ENCODE results near the gene RNU4-1.
A peak's percentile ranks its signal among the peaks of the same experiment; 100 is the strongest.
"Not testable (repeated sequence)": the region's sequence is repeated elsewhere in the genome, so short reads cannot be mapped to it uniquely, and the experiment has no call there.

RNU4-1 gene

DNA sequence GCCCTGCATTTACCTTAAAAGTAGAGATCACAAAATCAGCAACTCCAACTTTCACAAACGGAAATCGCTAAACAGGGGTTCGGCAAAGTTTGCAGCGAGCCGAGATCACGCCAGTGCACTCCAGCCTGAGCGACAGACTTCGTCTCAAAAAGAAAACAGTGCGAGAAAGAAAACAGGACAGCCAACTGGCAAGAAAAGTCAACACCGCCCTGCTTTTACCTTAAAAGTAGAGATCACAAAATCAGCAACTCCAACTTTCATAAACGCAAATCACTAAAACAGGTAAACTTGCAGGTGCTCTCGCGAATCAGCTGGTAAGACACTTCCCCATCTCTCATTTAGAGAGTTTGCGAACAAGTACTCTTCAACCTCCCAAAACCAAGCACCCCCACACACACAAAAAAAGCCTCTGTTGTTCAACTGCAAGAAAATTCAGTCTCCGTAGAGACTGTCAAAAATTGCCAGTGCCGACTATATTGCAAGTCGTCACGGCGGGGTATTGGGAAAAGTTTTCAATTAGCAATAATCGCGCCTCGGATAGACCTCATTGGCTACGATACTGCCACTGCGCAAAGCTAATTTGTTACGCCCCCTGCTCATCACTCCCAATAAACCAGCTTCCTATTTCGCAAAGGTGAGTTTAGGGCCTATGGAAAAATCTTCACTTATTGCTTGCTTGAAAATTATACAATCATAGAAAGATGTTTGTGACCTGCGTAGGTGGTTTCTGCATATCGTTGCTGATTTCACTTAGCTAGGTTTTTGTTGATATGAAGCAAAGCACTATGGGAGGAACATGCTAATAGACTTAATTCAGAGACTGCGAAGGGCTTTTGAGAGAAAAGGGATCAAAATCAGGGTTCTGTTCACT, at the start of gene RNU4-1:
Gene RNU4-1 (minus strand): TSS at position 577 of the 871 bp plus-strand sequence.
- peak; percentile 77 for DNase-seq (ENCODE audit: extremely low read depth, low read depth)

GRCh38 chr12:120342175-120343038, 49.4 kb upstream of the RNU4-1 start:
- no peak for TF ChIP-seq CTCF (IDR thresholded peaks at IDR 0.05; ENCODE audit: low read depth, low read length)

More for the DNA sequence above, at the start of gene RNU4-1:
- no peak for TF ChIP-seq CTCF (IDR thresholded peaks at IDR 0.05; ENCODE audit: low read depth, low read length)

GRCh38 chr12:120339256-120339655, 46.2 kb upstream of the RNU4-1 start:
- TF ChIP-seq CTCF (IDR thresholded peaks at IDR 0.05; ENCODE audit: low read depth, low read length), result no peak
- no peak for DNase-seq (ENCODE audit: extremely low read depth, low read depth)

More at GRCh38 chr12:120342175-120343038, 49.4 kb upstream of the RNU4-1 start:
- DNase-seq (ENCODE audit: extremely low read depth, low read depth), result no peak

DNA sequence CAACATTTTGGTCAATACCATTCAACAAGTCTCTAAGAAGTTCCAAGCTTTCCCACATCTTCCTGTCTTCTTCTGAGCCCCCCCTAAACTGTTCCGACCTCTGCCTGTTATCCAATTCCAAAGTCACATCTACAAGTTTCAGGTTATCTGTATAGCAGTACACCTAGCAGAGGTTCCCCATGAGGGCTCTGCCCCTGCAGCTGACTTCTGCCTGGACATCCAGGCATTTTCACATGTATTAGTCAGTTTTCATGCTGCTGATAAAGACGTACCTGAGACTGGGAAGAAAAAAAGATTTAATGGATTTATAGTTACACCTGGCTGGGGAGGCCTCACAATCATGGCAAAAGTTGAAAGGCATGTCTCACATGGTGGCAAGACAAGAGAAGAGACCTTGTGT, 44.7 kb upstream of the RNU4-1 start:
- DNase-seq (ENCODE audit: extremely low read depth, low read depth), result no peak

DNA sequence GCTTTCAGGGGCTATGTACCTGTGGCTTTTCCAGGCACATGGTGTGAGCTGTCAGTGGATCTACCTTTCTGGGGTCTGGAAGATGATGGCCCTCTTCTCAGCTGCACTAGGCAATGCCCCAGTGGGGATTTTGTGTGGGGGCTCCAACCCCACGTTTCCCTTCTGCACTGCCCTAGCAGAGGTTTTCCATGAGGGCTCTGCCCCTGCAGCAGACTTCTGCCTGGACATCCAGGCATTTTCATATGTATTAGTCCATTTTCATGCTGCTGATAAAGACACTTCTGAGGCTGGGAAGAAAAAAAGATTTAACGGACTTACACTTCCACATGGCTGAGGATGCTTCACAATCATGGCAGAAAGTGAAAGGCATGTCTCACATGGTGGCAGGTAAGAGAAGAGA, 43.4 kb upstream of the RNU4-1 start:
- not testable (repeated sequence) for DNase-seq (ENCODE audit: extremely low read depth, low read depth)

More for the DNA sequence above, 44.7 kb upstream of the RNU4-1 start:
- TF ChIP-seq CTCF (IDR thresholded peaks at IDR 0.05; ENCODE audit: low read depth, low read length), result no peak

DNA sequence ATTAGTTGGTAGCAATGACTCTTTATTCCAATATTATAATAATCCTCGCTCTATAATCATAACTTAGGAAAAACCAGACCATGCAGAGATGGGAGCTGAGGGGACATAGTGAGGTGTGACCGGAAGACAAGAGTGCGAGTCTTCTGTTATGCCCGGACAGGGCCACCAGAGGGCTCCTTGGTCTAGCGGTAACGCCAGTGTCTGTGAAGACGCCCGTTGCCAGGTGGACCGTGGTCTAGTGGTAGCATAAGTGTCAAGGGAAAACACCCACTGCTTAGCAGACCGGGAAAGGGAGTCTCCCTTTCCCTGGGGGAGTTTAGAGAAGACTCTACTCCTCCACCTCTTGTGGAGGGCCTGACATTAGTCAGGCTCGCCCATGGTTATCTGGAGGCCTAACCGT, 42.4 kb upstream of the RNU4-1 start:
- not testable (repeated sequence) for DNase-seq (ENCODE audit: extremely low read depth, low read depth)

DNA sequence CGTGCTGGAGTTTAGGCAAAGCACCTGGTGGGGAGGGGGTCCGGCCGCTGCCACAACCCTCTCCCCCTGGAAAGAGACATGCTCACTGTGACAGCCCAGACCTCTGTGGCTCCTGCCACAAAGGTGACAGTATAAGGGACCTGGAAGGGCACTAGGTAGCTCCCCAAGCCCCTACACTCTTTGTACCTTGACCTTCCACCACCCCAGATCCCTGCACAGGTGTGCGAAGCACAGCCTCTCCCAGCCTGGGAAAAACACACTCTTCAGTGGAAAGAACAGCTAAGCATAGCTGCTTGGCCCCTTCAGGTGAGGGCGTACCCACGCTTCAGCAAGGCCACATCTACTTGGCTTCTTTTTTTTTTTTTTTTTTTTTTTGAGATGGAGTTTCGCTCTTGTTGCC, 39.5 kb upstream of the RNU4-1 start:
- DNase-seq (ENCODE audit: extremely low read depth, low read depth), result no peak
- TF ChIP-seq CTCF (IDR thresholded peaks at IDR 0.05; ENCODE audit: low read depth, low read length), result no peak

More for the DNA sequence above, 42.4 kb upstream of the RNU4-1 start:
- TF ChIP-seq CTCF (IDR thresholded peaks at IDR 0.05; ENCODE audit: low read depth, low read length), result peak; percentile 59
